ENCODE measurements around the gene TENT4A.
"Not testable (repeated sequence)": the region's sequence is repeated elsewhere in the genome, so short reads cannot be mapped to it uniquely, and the experiment has no call there.

DNA sequence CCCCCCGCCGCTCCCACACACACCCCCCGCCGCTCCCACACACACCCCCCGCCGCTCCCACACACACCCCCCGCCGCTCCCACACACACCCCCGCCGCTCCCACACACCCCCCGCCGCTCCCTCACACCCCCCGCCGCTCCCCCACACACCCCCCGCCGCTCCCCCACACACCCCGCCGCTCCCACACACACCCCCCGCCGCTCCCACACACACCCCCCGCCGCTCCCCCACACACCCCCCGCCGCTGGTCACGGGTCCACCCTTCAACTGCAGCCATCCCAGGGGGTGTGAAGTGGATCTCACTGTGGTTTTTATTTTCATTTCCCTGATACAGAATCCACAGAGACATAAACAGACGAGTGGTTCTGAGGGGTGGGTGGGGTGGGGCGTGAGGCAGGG lies 61.0 kb downstream of the TENT4A start:
- TF ChIP-seq EP300 (IDR thresholded peaks at IDR 0.05), result not testable (repeated sequence)
- TF ChIP-seq, protein P1, sequence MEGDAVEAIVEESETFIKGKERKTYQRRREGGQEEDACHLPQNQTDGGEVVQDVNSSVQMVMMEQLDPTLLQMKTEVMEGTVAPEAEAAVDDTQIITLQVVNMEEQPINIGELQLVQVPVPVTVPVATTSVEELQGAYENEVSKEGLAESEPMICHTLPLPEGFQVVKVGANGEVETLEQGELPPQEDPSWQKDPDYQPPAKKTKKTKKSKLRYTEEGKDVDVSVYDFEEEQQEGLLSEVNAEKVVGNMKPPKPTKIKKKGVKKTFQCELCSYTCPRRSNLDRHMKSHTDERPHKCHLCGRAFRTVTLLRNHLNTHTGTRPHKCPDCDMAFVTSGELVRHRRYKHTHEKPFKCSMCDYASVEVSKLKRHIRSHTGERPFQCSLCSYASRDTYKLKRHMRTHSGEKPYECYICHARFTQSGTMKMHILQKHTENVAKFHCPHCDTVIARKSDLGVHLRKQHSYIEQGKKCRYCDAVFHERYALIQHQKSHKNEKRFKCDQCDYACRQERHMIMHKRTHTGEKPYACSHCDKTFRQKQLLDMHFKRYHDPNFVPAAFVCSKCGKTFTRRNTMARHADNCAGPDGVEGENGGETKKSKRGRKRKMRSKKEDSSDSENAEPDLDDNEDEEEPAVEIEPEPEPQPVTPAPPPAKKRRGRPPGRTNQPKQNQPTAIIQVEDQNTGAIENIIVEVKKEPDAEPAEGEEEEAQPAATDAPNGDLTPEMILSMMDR (IDR thresholded peaks at IDR 0.05), result not testable (repeated sequence)

Measured in stomach (tissue), 4 donors.